D721Med (cell line): Measurements from ENCODE around the gene SGPP2.

Experiments used
- DNase-seq: peaks from one replicate; pipeline ENCODE4 v3.0.0; 2011; ENCODE audit warnings: low spot score; ENCODE audit not compliant: insufficient read length
- FAIRE-seq: peaks from 2 replicates; lab custom pipeline; 2011; peaks lifted over from hg19 to GRCh38; lab: Jason Lieb, UNC
- CTCF ChIP-seq: IDR thresholded peaks from 2 replicates; pipeline ENCODE4 v1.5.1; 2012; ENCODE audit warnings: mild to moderate bottlenecking, control low read depth; ENCODE audit not compliant: insufficient read depth; ENCODE audit errors: missing control alignments

Gene SGPP2

GRCh38 chr2:222485367-222486211 is 61.2 kb downstream of the SGPP2 start:
- TF ChIP-seq CTCF = no peak
- DNase-seq = no peak
- FAIRE-seq = no peak

- no peak for DNase-seq
- no peak for TF ChIP-seq CTCF
- no peak for FAIRE-seq
These were observed 65.8 kb downstream of the SGPP2 start for GRCh38 chr2:222490131-222490530.

- no peak for FAIRE-seq
These were observed 68.3 kb downstream of the SGPP2 start for GRCh38 chr2:222492683-222493082.

GRCh38 chr2:222494104-222494739 is 69.9 kb downstream of the SGPP2 start:
- FAIRE-seq = no peak
- no peak for TF ChIP-seq CTCF
- no peak for DNase-seq

More at GRCh38 chr2:222492683-222493082, 68.3 kb downstream of the SGPP2 start:
- no peak for TF ChIP-seq CTCF
- no peak for DNase-seq

- FAIRE-seq (no peak), DNase-seq (no peak)
- TF ChIP-seq CTCF = no peak
These were observed 71.0 kb downstream of the SGPP2 start for GRCh38 chr2:222495388-222495787.

GRCh38 chr2:222499226-222499625 is 74.9 kb downstream of the SGPP2 start:
- no peak for DNase-seq
- no peak for FAIRE-seq
- TF ChIP-seq CTCF = no peak

GRCh38 chr2:222504191-222504590 is 79.8 kb downstream of the SGPP2 start:
- TF ChIP-seq CTCF = no peak
- FAIRE-seq = no peak
- DNase-seq = no peak
